Measurements from ENCODE around the gene COL9A2. TPM values are rescaled to one million over a fixed set of nuclear protein-coding genes. Genes with fewer than 3 reads are reported as not detected.

Gene COL9A2
- total and polyA plus RNA-seq, 2 donors (not counting 3 experiments of a cell fraction or from before 2014, with no cell fraction given): 0.64 to 0.69 TPM

- FAIRE-seq: no peak
- no TSS peak for BruUV-seq (replicated peaks)
- CTCF ChIA-PET: interaction anchor here (1.2 to 2.4 kb wide), 3 partner anchors 29 to 166 kb away, joined by 3 to 9 read pairs (median 4); no protein-coding TSS in a partner anchor
These were observed 7.5 kb downstream of the COL9A2 start for GRCh38 chr1:40309374-40310128.

More at GRCh38 chr1:40309374-40310128, 7.5 kb downstream of the COL9A2 start:
- POLR2A ChIA-PET: no interaction called here
- TF ChIP-seq EZH2 (IDR thresholded peaks at IDR 0.05; ENCODE audit: borderline replicate concordance, low read depth, low read length, severe bottlenecking): no peak
- no peak for TF ChIP-seq CTCF (IDR thresholded peaks at IDR 0.05; ENCODE audit: extremely low read depth in 1 of 2, insufficient read depth in 1 of 2, low read depth in 1 of 2, low read length in 2 of 2)
- no peak for TF ChIP-seq JUN (IDR thresholded peaks at IDR 0.05; ENCODE audit: borderline replicate concordance, insufficient read depth, insufficient read length, low read depth)
- no peak for TF ChIP-seq GATA2 (IDR thresholded peaks at IDR 0.05; ENCODE audit: insufficient read depth, insufficient read length, low read depth, low read length)
- no peak for TF ChIP-seq FOS (IDR thresholded peaks at IDR 0.05; ENCODE audit: borderline replicate concordance, insufficient read depth, low read length)
- TF ChIP-seq MYC (IDR thresholded peaks at IDR 0.05; ENCODE audit: low read depth, low read length): no peak
- no peak for TF ChIP-seq POLR2A (IDR thresholded peaks at IDR 0.05; ENCODE audit: low read depth, low read length)
- no peak for TF ChIP-seq MAX (IDR thresholded peaks at IDR 0.05; ENCODE audit: insufficient read depth, insufficient read length)
- no peak for TF ChIP-seq POLR2AphosphoS5 (IDR thresholded peaks at IDR 0.05; ENCODE audit: insufficient read depth, low read depth, low read length)
- no peak overlapping the region for H3K4me2 ChIP-seq (ENCODE audit: insufficient read depth, low read length)
- no peaks in the 10 kb centered on the region for H3K4me1 ChIP-seq (ENCODE audit: control insufficient read depth, extremely low read depth, insufficient read depth, low read length)
- intact Hi-C loops (cut with micrococcal nuclease): no loop called here
- H3K9me3 ChIP-seq (replicated peaks; ENCODE audit: control insufficient read depth, insufficient read depth, low read length): no peaks in the 10 kb centered on the region
- DNase-seq (ENCODE audit: low read depth, low spot score): no peak
- H3K79me2 ChIP-seq (ENCODE audit: control insufficient read depth, insufficient read depth, low read length): no peaks in the 10 kb centered on the region
- H3K9ac ChIP-seq (replicated peaks; ENCODE audit: extremely low read depth, insufficient read depth, low read length): no peak overlapping the region
- H2AFZ ChIP-seq (ENCODE audit: low read depth, low read length): no peak overlapping the region
- no peaks in the 10 kb centered on the region for H3K27me3 ChIP-seq (ENCODE audit: control insufficient read depth in 2 of 2, insufficient read depth in 2 of 2, low read length in 2 of 2)
- no peak overlapping the region for H3K27ac ChIP-seq (ENCODE audit: insufficient read depth, low read depth, low read length)
- no peaks in the 10 kb centered on the region for H3K9me1 ChIP-seq (replicated peaks; ENCODE audit: control insufficient read depth, extremely low read depth, insufficient read depth, low read length)
- dilution Hi-C loops (cut with MboI; ENCODE audit: extremely low pct_ligation_motif_present, low sequenced_read_pairs): no loop called here
- no peaks in the 10 kb centered on the region for H3K36me3 ChIP-seq (ENCODE audit: control insufficient read depth in 2 of 2, extremely low read depth in 1 of 2, insufficient read depth in 2 of 2, low read length in 2 of 2)
- H3K4me3 ChIP-seq (replicated peaks in 1 of 3; ENCODE audit: insufficient read depth in 1 of 3, low read depth in 1 of 3, low read length in 3 of 3): no peak overlapping the region
- no peaks in the 10 kb centered on the region for H4K20me1 ChIP-seq (replicated peaks; ENCODE audit: control insufficient read depth, extremely low read depth, insufficient read depth, low read length)
